ENCODE data around the gene DCST1. TPM values are rescaled to one million over a fixed set of nuclear protein-coding genes. Genes with fewer than 3 reads are reported as not detected.

DCST1 gene
- total and polyA plus RNA-seq, 2 of the 8 experiments (the other 6 are each of a cell fraction or from before 2014, with no cell fraction given) = not detected

- TF ChIP-seq CTCF (IDR thresholded peaks at IDR 0.05; ENCODE audit: control extremely low read depth in 1 of 3, insufficient read depth in 1 of 3, low read depth in 1 of 3, low read length in 3 of 3) (no peak), CHD7 (IDR thresholded peaks at IDR 0.05; ENCODE audit: insufficient replicate concordance, low read length) (no peak), YY1 (IDR thresholded peaks at IDR 0.05; ENCODE audit: low read depth, low read length) (no peak), RAD21 (IDR thresholded peaks at IDR 0.05 in 1 of 2, conservative IDR thresholded peaks at IDR 0.05 in 1 of 2; ENCODE audit: low read depth in 2 of 2, low read length in 2 of 2) (no peak), POLR2A (IDR thresholded peaks at IDR 0.05; ENCODE audit: control extremely low read depth in 1 of 2, low read depth in 2 of 2, low read length in 2 of 2) (no peak)
Measured at GRCh38 chr1:155042789-155043188, 9.2 kb downstream of the DCST1 start (continued).
